Left lung (tissue), 10 donors: ENCODE measurements around the gene TBX3. TPM values are rescaled to one million over a fixed set of nuclear protein-coding genes. Genes with fewer than 3 reads are reported as not detected.
A peak's percentile ranks its signal among the peaks of the same experiment; 100 is the strongest.

Source experiments
- ATAC-seq: fragments of 200-7000 bp; cut with Tn5 transposase; one replicate; pipeline ENCODE4 v1.9.1; 2020; ENCODE audit warnings: moderate library complexity
- DNase-seq, 4 donors: peaks; one replicate each; pipeline ENCODE4 v3.0.0-alpha.2; 2013 to 2020
- H3K27ac ChIP-seq, 2 donors: fragments of 200-600 bp; sonication (generic) in 1 of 2; one replicate each; pipeline versions ENCODE4 v1.5.0 to v1.8.0; 2020 to 2021
- H3K27me3 ChIP-seq, 2 donors: fragments of 200-600 bp; sonication (generic) in 1 of 2; one replicate each; pipeline versions ENCODE4 v1.5.0 to v1.8.0; 2020 to 2021
- H3K36me3 ChIP-seq, 2 donors: fragments of 200-600 bp; sonication (generic) in 1 of 2; one replicate each; pipeline versions ENCODE4 v1.5.0 to v1.8.0; 2020 to 2021
- H3K4me1 ChIP-seq, 2 donors: fragments of 200-600 bp; one replicate each; pipeline ENCODE4 v1.8.0; 2021
- H3K4me3 ChIP-seq, 2 donors: fragments of 200-600 bp; sonication (generic) in 1 of 2; one replicate each; pipeline versions ENCODE4 v1.5.0 to v1.8.0; 2020 to 2021; ENCODE audit warnings: mild to moderate bottlenecking in 1 of 2
- H3K9me3 ChIP-seq, 2 donors: fragments of 200-600 bp; sonication (generic) in 1 of 2; one replicate each; pipeline versions ENCODE4 v1.5.0 to v1.8.0; 2020 to 2021
- intact Hi-C, 2 donors: fragments of 100-400 bp; cut with DNase I; formaldehyde crosslinking; loops; one replicate each; pipeline versions ENCODE4 v1.11.2 to v1.14.2; 2022
- polyA plus RNA-seq, 6 donors: library from polyadenylated mRNA; unstranded; fragments of 120-200 nt; gene quantifications; one replicate each; pipeline ENCODE4 v1.2.1, GENCODE V29; 2013; ENCODE audit not compliant: insufficient read length in 6 of 6
- total RNA-seq, 2 donors: library from RNA; stranded (reverse); fragmentation: NEBNext Ultra II Directional; extraction: Animal tissue kit (Norgen Biotek cat#: 25700); gene quantifications; one replicate each; pipeline ENCODE4 v1.2.1, GENCODE V29; 2021
- TF ChIP-seq, protein P1 (sequence below), 2 donors: fragments of 200-600 bp; sonication (generic) in 1 of 2; IDR thresholded peaks; one replicate each; pipeline versions ENCODE4 v1.5.0 to v1.8.0; 2021; ENCODE audit warnings: antibody characterized with exemption in 2 of 2
- donor health status: DM: no; HTN: yes; CAD: no.
- donor health status: DM: no; HTN: no; CAD: no.

Gene TBX3
- total and polyA plus RNA-seq, 8 donors = 28.3 to 109 (median 104) TPM

GRCh38 chr12:114625294-114625851 is 58.6 kb downstream of the TBX3 start:
- intact Hi-C loops = loop anchor here in 1 of 2 donors (10.0 kb wide), 1 partner anchor 1289 kb away; no protein-coding TSS in a partner anchor
- Histone ChIP-seq H3K27me3 (no peaks in the 10 kb centered on the region), H3K9me3 (no peaks in the 10 kb centered on the region), H3K27ac (no peak overlapping the region), H3K36me3 (no peaks in the 10 kb centered on the region), H3K4me3 (no peak overlapping the region), H3K4me1 (no peaks in the 10 kb centered on the region)
- TF ChIP-seq, protein P1, sequence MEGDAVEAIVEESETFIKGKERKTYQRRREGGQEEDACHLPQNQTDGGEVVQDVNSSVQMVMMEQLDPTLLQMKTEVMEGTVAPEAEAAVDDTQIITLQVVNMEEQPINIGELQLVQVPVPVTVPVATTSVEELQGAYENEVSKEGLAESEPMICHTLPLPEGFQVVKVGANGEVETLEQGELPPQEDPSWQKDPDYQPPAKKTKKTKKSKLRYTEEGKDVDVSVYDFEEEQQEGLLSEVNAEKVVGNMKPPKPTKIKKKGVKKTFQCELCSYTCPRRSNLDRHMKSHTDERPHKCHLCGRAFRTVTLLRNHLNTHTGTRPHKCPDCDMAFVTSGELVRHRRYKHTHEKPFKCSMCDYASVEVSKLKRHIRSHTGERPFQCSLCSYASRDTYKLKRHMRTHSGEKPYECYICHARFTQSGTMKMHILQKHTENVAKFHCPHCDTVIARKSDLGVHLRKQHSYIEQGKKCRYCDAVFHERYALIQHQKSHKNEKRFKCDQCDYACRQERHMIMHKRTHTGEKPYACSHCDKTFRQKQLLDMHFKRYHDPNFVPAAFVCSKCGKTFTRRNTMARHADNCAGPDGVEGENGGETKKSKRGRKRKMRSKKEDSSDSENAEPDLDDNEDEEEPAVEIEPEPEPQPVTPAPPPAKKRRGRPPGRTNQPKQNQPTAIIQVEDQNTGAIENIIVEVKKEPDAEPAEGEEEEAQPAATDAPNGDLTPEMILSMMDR (IDR thresholded peaks at IDR 0.05) = peak; percentile 60 to 64
- ATAC-seq (peak; percentile 73), DNase-seq (peak in 1 of 4 donors; percentile 41)

- intact Hi-C loops = loop anchor here in 1 of 2 donors (10.0 kb wide), 1 partner anchor 1291 kb away; no protein-coding TSS in a partner anchor
- DNase-seq = no peak
- no peak overlapping the region for H3K4me3 ChIP-seq
- TF ChIP-seq, protein P1 (IDR thresholded peaks at IDR 0.05) = no peak
- no peaks in the 10 kb centered on the region for H3K27me3 ChIP-seq
- no peaks in the 10 kb centered on the region for H3K9me3 ChIP-seq
- ATAC-seq = no peak
- no peaks in the 10 kb centered on the region for H3K4me1 ChIP-seq
- H3K27ac ChIP-seq = no peak overlapping the region
- H3K36me3 ChIP-seq = no peaks in the 10 kb centered on the region
Measured at GRCh38 chr12:114623737-114624136, 60.2 kb downstream of the TBX3 start.
